Activated effector memory CD4-positive, alpha-beta T cell treated with Interleukin-2 at 50 U/mL for 16 hours (primary cell): ENCODE measurements around the gene DDX50.

Source experiments
- DNase-seq: peaks from one replicate; pipeline ENCODE4 v3.0.0-alpha.2; 2020

Gene DDX50

GRCh38 chr10:68988530-68989316 lies 87.6 kb downstream of the DDX50 start, which contains the start of gene KIFBP:
KIFBP (plus strand) TSS chr10:68988803; CDS start chr10:68988833, 30 bp downstream.
- DNase-seq = peak; percentile 70

- DNase-seq = no peak
Measured at GRCh38 chr10:68989317-68989990, 88.3 kb downstream of the DDX50 start.

- DNase-seq = no peak
Measured at GRCh38 chr10:68992636-68993440, 91.7 kb downstream of the DDX50 start.
